Measurements from ENCODE around the gene CEP41.
A peak's percentile ranks its signal among the peaks of the same experiment; 100 is the strongest.

Gene CEP41

GRCh38 chr7:130485734-130486113 lies 44.9 kb upstream of the CEP41 start:
- H3K27ac ChIP-seq = peak overlapping the region; percentile 88
- TF ChIP-seq CTCF (conservative IDR thresholded peaks at IDR 0.05) (no peak), ZFX (IDR thresholded peaks at IDR 0.05) (no peak)

- TF ChIP-seq CTCF (conservative IDR thresholded peaks at IDR 0.05) (no peak), ZFX (IDR thresholded peaks at IDR 0.05) (no peak)
- no peak overlapping the region for H3K27ac ChIP-seq
Measured at GRCh38 chr7:130483031-130483430, 42.2 kb upstream of the CEP41 start.

- H3K27ac ChIP-seq = no peak overlapping the region
- TF ChIP-seq ZFX (IDR thresholded peaks at IDR 0.05) (no peak), CTCF (conservative IDR thresholded peaks at IDR 0.05) (no peak)
Measured at GRCh38 chr7:130481898-130482297, 41.1 kb upstream of the CEP41 start.

- TF ChIP-seq CTCF (conservative IDR thresholded peaks at IDR 0.05) (no peak), ZFX (IDR thresholded peaks at IDR 0.05) (no peak)
- no peak overlapping the region for H3K27ac ChIP-seq
Measured at GRCh38 chr7:130479716-130480400, 39.0 kb upstream of the CEP41 start.

- TF ChIP-seq CTCF (conservative IDR thresholded peaks at IDR 0.05) (no peak), ZFX (IDR thresholded peaks at IDR 0.05) (no peak)
- no peak overlapping the region for H3K27ac ChIP-seq
Measured at GRCh38 chr7:130478991-130479390, 38.2 kb upstream of the CEP41 start.

- no peak overlapping the region for H3K27ac ChIP-seq
- TF ChIP-seq ZFX (IDR thresholded peaks at IDR 0.05) (no peak), CTCF (conservative IDR thresholded peaks at IDR 0.05) (no peak)
Measured at GRCh38 chr7:130476297-130477150, 35.7 kb upstream of the CEP41 start.

- TF ChIP-seq CTCF (conservative IDR thresholded peaks at IDR 0.05) (no peak), ZFX (IDR thresholded peaks at IDR 0.05) (no peak)
- H3K27ac ChIP-seq = no peak overlapping the region
Measured at GRCh38 chr7:130475776-130476175, 35.0 kb upstream of the CEP41 start.
